HCT116 (cell line): Measurements from ENCODE around the gene TRNAU1AP. TPM values are rescaled to one million over a fixed set of nuclear protein-coding genes. Genes with fewer than 3 reads are reported as not detected.
A peak's percentile ranks its signal among the peaks of the same experiment; 100 is the strongest.

Source experiments
- ATAC-seq: fragments of 200-7000 bp; cut with Tn5 transposase; 2 replicates; pipeline ENCODE4 v1.9.1; 2020; ENCODE audit warnings: mild to moderate bottlenecking, moderate library complexity
- BruUV-seq: library from RNA; stranded (reverse); fragments of 400-500 nt; replicated peaks from 2 replicates; lab custom pipeline; 2021; lab: Mats Ljungman, UMichigan
- CTCF ChIA-PET: fragments of 300-600 bp; sonication (Branson Sonifier 250); formaldehyde crosslinking; loops from one replicate; lab custom pipeline; 2021; ENCODE audit warnings: antibody characterized with exemption; lab: Charles Lee
- POLR2A ChIA-PET: fragments of 300-600, 350-600 bp; sonication (Branson Sonifier 250); formaldehyde crosslinking; loops from one replicate; lab custom pipeline; 2021; ENCODE audit warnings: antibody characterized with exemption; lab: Charles Lee
- RAD21 ChIA-PET, 2 experiments: fragments of 300-600 bp; sonication (Branson Sonifier 250); formaldehyde crosslinking; loops; one replicate each; lab custom pipeline; 2023; ENCODE audit warnings: low total read pairs in 2 of 2; ENCODE audit not compliant: uncharacterized antibody in 2 of 2, unreplicated experiment in 2 of 2, low non-redundant PET in 1 of 2; lab: Charles Lee
- DNase-seq: peaks from one replicate; pipeline ENCODE4 v3.0.0-alpha.2; 2010; ENCODE audit warnings: low read depth, low spot score
- H2AFZ ChIP-seq: fragments of 200-600 bp; shearing (Covaris generic), sonication (generic); 2 replicates; pipeline ENCODE4 v1.6.1; 2017; ENCODE audit warnings: low read depth, mixed run types, mixed read lengths, antibody characterized with exemption, low read length; ENCODE audit not compliant: poor library complexity, severe bottlenecking
- H3K27ac ChIP-seq: 2 replicates; pipeline ENCODE4 v1.5.1; 2012; ENCODE audit warnings: low read depth, low read length
- H3K27me3 ChIP-seq: fragments of 200-600 bp; sonication (generic); 2 replicates; pipeline ENCODE4 v1.6.1; 2016; ENCODE audit warnings: mixed run types, low read length, mixed read lengths; ENCODE audit not compliant: insufficient read depth
- H3K36me3 ChIP-seq, 2 experiments: fragments of 200-500 bp in 1 of 2; fragments of 200-600 bp in 1 of 2; sonication (Bioruptor generic) in 1 of 2; sonication (generic) in 1 of 2; 2 replicates each; pipeline versions ENCODE4 v1.5.1 to v1.6.1; 2014 to 2016; ENCODE audit warnings: low read length in 2 of 2, inconsistent platforms in 1 of 2, mixed read lengths in 1 of 2, mixed run types in 1 of 2; ENCODE audit not compliant: insufficient read depth in 2 of 2, control insufficient read depth in 1 of 2
- H3K4me1 ChIP-seq, 2 experiments: fragments of 200-600 bp in 1 of 2; sonication (generic) in 1 of 2; 2 replicates each; pipeline versions ENCODE4 v1.5.1 to v1.6.1; 2012 to 2017; ENCODE audit warnings: low read length in 2 of 2, inconsistent platforms in 1 of 2, mild to moderate bottlenecking in 1 of 2, mixed read lengths in 1 of 2, mixed run types in 1 of 2, moderate library complexity in 1 of 2; ENCODE audit not compliant: insufficient read depth in 2 of 2, control insufficient read depth in 1 of 2
- H3K4me2 ChIP-seq: fragments of 200-600 bp; sonication (generic); 2 replicates; pipeline ENCODE4 v1.6.1; 2017; ENCODE audit warnings: mixed run types, low read length, mixed read lengths
- H3K4me3 ChIP-seq, 2 experiments: fragments of 200-600 bp in 1 of 2; sonication (generic) in 1 of 2; replicated peaks in 1 of 2; 2 replicates each; pipeline ENCODE4 v1.5.1; 2011 to 2016; ENCODE audit warnings: low read length in 2 of 2, control low read depth in 1 of 2, low read depth in 1 of 2, mild to moderate bottlenecking in 1 of 2, mixed read lengths in 1 of 2, mixed run types in 1 of 2
- H3K79me2 ChIP-seq: fragments of 200-600 bp; sonication (generic); 2 replicates; pipeline ENCODE4 v1.6.1; 2017; ENCODE audit warnings: mild to moderate bottlenecking, mixed run types, low read length, moderate library complexity, mixed read lengths; ENCODE audit not compliant: insufficient read depth
- H3K9ac ChIP-seq: fragments of 200-600 bp; sonication (generic); 2 replicates; pipeline ENCODE4 v1.6.1; 2016; ENCODE audit warnings: low read length, mixed read lengths
- H3K9me2 ChIP-seq: fragments of 200-600 bp; sonication (generic), shearing (Covaris generic); 2 replicates; pipeline ENCODE4 v1.6.1; 2017; ENCODE audit warnings: mixed run types, mild to moderate bottlenecking, moderate library complexity; ENCODE audit not compliant: insufficient read depth
- H3K9me3 ChIP-seq, 2 experiments: fragments of 200-500 bp in 1 of 2; fragments of 200-600 bp in 1 of 2; sonication (Bioruptor generic) in 1 of 2; sonication (generic) in 1 of 2; 2 replicates each; pipeline ENCODE4 v1.6.1; 2014 to 2017; ENCODE audit warnings: low read length in 2 of 2, mixed read lengths in 2 of 2, inconsistent platforms in 1 of 2, low read depth in 1 of 2, mild to moderate bottlenecking in 1 of 2, mixed run types in 1 of 2, moderate library complexity in 1 of 2; ENCODE audit not compliant: control insufficient read depth in 1 of 2, insufficient read depth in 1 of 2
- H4K20me1 ChIP-seq: fragments of 200-600 bp; sonication (generic), shearing (Covaris generic); 2 replicates; pipeline ENCODE4 v1.6.1; 2017; ENCODE audit warnings: mixed run types, mild to moderate bottlenecking, moderate library complexity; ENCODE audit not compliant: insufficient read depth
- CBX3 ChIP-seq: IDR thresholded peaks from 2 replicates; pipeline ENCODE4 v1.6.1; 2012; ENCODE audit warnings: low read depth
- CTCF ChIP-seq, 3 experiments: fragments of 200-600 bp in 1 of 3; sonication (generic) in 1 of 3; IDR thresholded peaks in 2 of 3; conservative IDR thresholded peaks in 1 of 3; 2 replicates each; pipeline ENCODE4 v1.5.1; 2012 to 2017; ENCODE audit warnings: low read depth in 2 of 3, low read length in 2 of 3, antibody characterized with exemption in 1 of 3, borderline replicate concordance in 1 of 3, control low read depth in 1 of 3, mild to moderate bottlenecking in 1 of 3, mixed read lengths in 1 of 3, mixed run types in 1 of 3, moderate library complexity in 1 of 3; ENCODE audit not compliant: insufficient read depth in 1 of 3
- POLR2A ChIP-seq: IDR thresholded peaks from 2 replicates; pipeline ENCODE4 v1.7.0; 2011; ENCODE audit warnings: borderline replicate concordance; ENCODE audit not compliant: insufficient read depth, insufficient read length; ENCODE audit errors: extremely low read depth
- RAD21 ChIP-seq: IDR thresholded peaks from 2 replicates; pipeline ENCODE4 v1.6.1; 2012; ENCODE audit warnings: low read depth, mild to moderate bottlenecking
- SP1 ChIP-seq: IDR thresholded peaks from 2 replicates; pipeline ENCODE4 v1.6.1; 2012; ENCODE audit warnings: low read depth
- TCF7L2 ChIP-seq: IDR thresholded peaks from 2 replicates; pipeline ENCODE4 v1.7.0; 2011; ENCODE audit warnings: borderline replicate concordance, inconsistent platforms; ENCODE audit not compliant: insufficient read depth, insufficient read length; ENCODE audit errors: extremely low read depth
- ZNF274 ChIP-seq: fragments of 200-500 bp; sonication (Bioruptor generic); IDR thresholded peaks from 2 replicates; pipeline ENCODE4 v1.6.1; 2014; ENCODE audit warnings: mild to moderate bottlenecking, low read depth, low read length, inconsistent platforms
- intact Hi-C: fragments of 100-400 bp; cut with micrococcal nuclease; formaldehyde crosslinking; loops from 2 replicates; pipeline ENCODE4 v1.10.0; 2022
- total RNA-seq: library from RNA; stranded (reverse); gene quantifications from one replicate; pipeline ENCODE4 v1.2.1, GENCODE V29; 2021; ENCODE audit not compliant: unreplicated experiment

The TRNAU1AP gene
- total RNA-seq, 1 experiment from 2014 or later, result 29.7 TPM

GRCh38 chr1:28601696-28602095 lies 48.8 kb downstream of the TRNAU1AP start (continued):
- TF ChIP-seq ZNF274, result no peak
- TF ChIP-seq CBX3, result peak; percentile 43; the same call in 1 of the 2 replicates

- H3K36me3 ChIP-seq, result peaks cover 12 to 26% of the 10 kb centered on the region in 2 experiments
- no peaks in the 10 kb centered on the region for H3K79me2 ChIP-seq
- no peaks in the 10 kb centered on the region for H3K9me3 ChIP-seq
- intact Hi-C loops, result loop anchor here (1.0 to 5.0 kb wide), 5 partner anchors 85 to 745 kb away; no protein-coding TSS in a partner anchor
- DNase-seq, result no peak
- H2AFZ ChIP-seq, result no peak overlapping the region
- H3K9me2 ChIP-seq, result no peaks in the 10 kb centered on the region
- BruUV-seq, result no TSS peak
- ATAC-seq, result peak; percentile 60
- H4K20me1 ChIP-seq, result no peaks in the 10 kb centered on the region
- peak overlapping the region; percentile 45; the same call in 1 of the 2 replicates for H3K9ac ChIP-seq
- no peaks in the 10 kb centered on the region for H3K27me3 ChIP-seq
- CTCF ChIA-PET, result interaction anchor here (0.7 to 3.3 kb wide), 20 partner anchors 9 to 394 kb away, joined by 3 to 28 read pairs (median 5); no protein-coding TSS in a partner anchor
- TF ChIP-seq RAD21 (peak; percentile 96), CTCF (IDR thresholded peaks at IDR 0.05 in 2 of 3, conservative IDR thresholded peaks at IDR 0.05 in 1 of 3; ENCODE audit: borderline replicate concordance in 1 of 3, insufficient read depth in 1 of 3, low read depth in 2 of 3, low read length in 2 of 3) (peak; percentile 73 to 87 (median 84)), TCF7L2 (no peak), SP1 (0 out of 2 replicates have a peak, but pooled peaks have one; percentile 19), POLR2A (no peak)
- peaks cover 17 to 33% of the 10 kb centered on the region in 2 experiments for H3K4me1 ChIP-seq
- POLR2A ChIA-PET, result interaction anchor here (0.6 to 2.9 kb wide), 7 partner anchors 20 to 185 kb away, joined by 3 to 22 read pairs (median 5); no protein-coding TSS in a partner anchor
- peak overlapping the region; percentile 67 for H3K4me2 ChIP-seq
- H3K4me3 ChIP-seq, result no peak overlapping the region
- RAD21 ChIA-PET, result interaction anchor here (0.7 to 1.4 kb wide), 5 partner anchors 79 to 1684 kb away, joined by 3 to 4 read pairs (median 3); no protein-coding TSS in a partner anchor
- peak overlapping the region; percentile 57 for H3K27ac ChIP-seq
Measured at GRCh38 chr1:28602536-28603439, 49.9 kb downstream of the TRNAU1AP start.
